Measurements from ENCODE around the gene ZNF518A.
"Not testable (repeated sequence)": the region's sequence is repeated elsewhere in the genome, so short reads cannot be mapped to it uniquely, and the experiment has no call there.

Gene ZNF518A

DNA sequence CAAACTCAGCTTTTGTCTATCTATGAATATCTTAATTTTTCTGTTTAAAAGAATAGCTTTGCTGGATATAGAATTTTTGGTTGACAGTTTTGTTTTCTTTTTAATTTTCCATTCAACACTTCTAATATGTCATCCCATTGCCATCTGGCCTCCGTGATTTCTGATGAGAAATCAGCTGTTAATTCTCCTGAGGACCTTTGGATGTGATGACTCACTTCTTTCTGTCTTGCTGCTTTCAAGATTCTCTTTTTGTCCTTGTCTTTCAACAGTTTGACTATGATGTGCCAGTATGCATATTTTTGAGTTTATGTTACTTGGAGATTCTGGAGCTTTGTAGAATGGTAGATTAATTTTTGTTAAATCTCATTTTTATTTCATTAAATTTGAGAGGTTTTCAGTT lies 38.4 kb downstream of the ZNF518A start:
- TF ChIP-seq, protein P1, sequence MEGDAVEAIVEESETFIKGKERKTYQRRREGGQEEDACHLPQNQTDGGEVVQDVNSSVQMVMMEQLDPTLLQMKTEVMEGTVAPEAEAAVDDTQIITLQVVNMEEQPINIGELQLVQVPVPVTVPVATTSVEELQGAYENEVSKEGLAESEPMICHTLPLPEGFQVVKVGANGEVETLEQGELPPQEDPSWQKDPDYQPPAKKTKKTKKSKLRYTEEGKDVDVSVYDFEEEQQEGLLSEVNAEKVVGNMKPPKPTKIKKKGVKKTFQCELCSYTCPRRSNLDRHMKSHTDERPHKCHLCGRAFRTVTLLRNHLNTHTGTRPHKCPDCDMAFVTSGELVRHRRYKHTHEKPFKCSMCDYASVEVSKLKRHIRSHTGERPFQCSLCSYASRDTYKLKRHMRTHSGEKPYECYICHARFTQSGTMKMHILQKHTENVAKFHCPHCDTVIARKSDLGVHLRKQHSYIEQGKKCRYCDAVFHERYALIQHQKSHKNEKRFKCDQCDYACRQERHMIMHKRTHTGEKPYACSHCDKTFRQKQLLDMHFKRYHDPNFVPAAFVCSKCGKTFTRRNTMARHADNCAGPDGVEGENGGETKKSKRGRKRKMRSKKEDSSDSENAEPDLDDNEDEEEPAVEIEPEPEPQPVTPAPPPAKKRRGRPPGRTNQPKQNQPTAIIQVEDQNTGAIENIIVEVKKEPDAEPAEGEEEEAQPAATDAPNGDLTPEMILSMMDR (IDR thresholded peaks at IDR 0.05; ENCODE audit: borderline replicate concordance, insufficient read depth, low read depth, low read length), result no peak
- H3K4me3 ChIP-seq (ENCODE audit: low read depth, low read length), result no peak overlapping the region

DNA sequence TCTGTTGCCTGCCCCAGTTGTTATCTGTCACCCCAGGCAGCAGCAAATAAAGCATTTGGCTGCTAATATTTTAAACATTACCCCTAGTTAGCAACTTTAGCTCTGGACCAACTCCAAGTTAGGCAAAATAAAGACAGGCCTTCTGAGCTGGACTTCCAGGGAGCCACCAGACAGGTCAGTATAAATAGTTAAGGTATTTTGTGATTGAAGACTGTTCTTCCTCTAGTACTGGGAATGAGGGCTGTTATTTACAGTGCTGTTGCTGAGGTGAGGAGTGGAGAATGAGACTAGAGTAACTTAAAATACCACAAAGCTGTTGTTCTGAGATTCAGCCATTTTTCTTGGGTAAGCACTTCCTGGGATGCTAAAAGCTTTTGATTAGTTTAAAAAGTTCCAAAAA lies 40.1 kb downstream of the ZNF518A start:
- H3K4me3 ChIP-seq (ENCODE audit: low read depth, low read length), result no peak overlapping the region
- TF ChIP-seq, protein P1 (IDR thresholded peaks at IDR 0.05; ENCODE audit: borderline replicate concordance, insufficient read depth, low read depth, low read length), result no peak

DNA sequence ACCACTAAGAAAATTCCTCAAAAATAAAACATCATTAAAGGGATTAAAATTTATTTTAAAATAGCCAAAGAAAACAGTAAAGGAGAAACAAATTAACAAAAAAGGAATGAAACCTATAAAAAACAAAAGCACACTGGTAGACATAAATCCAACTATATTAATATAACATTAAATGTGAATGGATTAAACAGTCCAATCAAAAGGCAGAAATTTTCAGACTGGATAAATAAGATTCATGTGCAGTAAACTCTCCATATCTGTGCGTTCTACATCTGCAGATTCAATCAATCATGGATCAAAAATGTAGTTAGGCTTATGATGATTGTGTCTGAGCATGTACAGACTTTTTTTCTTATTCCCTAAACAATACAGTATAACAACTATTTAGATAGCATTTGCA lies 42.6 kb downstream of the ZNF518A start:
- no peak overlapping the region for H3K4me3 ChIP-seq (ENCODE audit: low read depth, low read length)
- TF ChIP-seq, protein P1 (IDR thresholded peaks at IDR 0.05; ENCODE audit: borderline replicate concordance, insufficient read depth, low read depth, low read length), result no peak

DNA sequence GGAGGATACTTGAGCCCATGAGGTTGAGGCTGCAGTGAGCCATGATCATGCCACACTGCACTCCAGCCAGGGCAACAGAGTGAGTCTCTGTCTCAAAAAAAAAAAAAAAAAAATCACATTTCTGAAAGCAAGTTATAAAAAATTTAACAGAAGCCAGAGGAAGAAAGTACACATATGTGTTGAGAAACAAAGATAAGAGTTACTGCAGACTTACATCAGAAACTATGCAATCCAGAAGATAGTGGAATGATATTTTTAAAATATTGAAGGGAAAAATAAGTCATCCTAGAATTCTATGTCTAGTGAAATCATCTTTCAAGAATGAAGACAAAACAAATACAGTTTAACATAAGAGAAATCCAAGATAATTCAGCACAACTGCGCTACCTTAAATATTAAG lies 46.9 kb downstream of the ZNF518A start:
- no peak overlapping the region for H3K4me3 ChIP-seq (ENCODE audit: low read depth, low read length)
- TF ChIP-seq, protein P1 (IDR thresholded peaks at IDR 0.05; ENCODE audit: borderline replicate concordance, insufficient read depth, low read depth, low read length), result no peak

DNA sequence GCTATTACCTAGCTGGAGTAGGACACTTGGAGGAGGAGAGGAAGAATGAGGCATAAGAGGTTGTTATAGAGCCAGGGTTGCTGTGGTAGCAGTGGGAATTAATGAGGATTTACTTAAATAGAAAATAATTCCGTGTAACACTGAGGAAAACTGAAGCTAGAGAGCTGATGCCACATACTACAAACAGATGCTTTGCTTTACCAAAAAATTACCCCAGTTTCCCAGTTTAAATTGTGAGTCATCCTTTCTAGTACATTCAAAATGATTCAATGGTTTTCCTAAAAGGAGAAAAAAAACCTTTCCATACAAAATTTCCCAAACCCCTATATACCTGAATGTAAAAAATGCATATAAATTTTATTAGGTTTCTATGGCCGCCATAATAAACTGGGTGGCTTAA lies 58.3 kb downstream of the ZNF518A start:
- TF ChIP-seq, protein P1 (IDR thresholded peaks at IDR 0.05; ENCODE audit: borderline replicate concordance, insufficient read depth, low read depth, low read length), result no peak
- H3K4me3 ChIP-seq (ENCODE audit: low read depth, low read length), result no peak overlapping the region

DNA sequence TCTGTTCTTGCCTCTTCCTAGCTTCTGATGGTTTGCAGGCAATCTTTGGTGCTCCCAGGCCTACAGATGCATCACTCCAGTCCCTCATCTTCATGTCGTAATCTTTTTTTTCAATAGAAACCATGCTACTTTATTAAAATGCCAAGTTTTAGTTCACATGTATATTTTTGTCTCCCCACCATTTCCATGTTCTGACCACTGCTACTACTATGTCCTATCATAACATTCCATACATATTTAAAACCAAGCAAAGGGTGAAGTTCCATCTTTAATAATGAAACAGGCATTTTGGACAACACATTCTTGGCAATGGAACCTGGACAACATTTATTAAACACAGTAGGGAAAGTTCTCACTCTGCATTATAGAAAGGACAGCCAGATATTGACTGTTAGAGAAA lies 58.8 kb downstream of the ZNF518A start:
- TF ChIP-seq, protein P1 (IDR thresholded peaks at IDR 0.05; ENCODE audit: borderline replicate concordance, insufficient read depth, low read depth, low read length), result no peak
- H3K4me3 ChIP-seq (ENCODE audit: low read depth, low read length), result no peak overlapping the region

DNA sequence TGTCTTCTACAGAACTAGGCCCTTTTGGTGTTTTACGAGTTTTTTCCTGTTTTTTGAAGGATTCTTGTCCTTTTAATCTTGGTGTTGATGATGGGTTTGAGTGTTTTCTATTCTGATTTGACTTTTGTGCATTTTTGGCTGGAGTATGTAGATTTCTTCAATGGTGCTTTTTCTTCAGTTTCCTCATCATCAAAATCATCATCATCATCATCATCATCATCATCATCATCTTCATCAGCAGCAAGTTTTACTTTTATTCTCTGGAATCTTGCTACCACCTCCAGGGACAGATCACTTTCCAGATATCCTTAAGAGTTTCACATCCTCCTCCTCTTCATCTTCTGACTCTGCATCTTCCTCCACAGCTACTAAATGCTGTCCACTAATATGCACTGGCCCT lies 59.4 kb downstream of the ZNF518A start:
- not testable (repeated sequence) for H3K4me3 ChIP-seq (ENCODE audit: low read depth, low read length)

DNA sequence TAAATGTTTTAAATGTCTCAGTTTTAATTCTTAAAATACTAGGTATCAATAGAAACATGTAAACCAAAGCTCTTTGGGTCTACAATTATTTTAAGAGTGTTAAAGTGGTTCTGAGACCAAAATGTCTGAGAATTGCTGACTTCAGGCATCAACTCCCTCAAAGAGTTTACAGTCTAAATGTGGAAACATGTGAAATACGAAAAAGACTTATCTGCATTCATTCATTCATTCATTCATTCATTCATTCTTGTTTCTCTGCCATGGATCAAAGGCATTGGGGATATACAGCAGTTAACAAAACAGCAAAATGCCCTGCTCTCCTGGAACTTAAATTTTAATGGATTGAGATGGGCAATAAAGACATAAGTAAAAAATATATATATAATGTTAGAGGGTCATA lies 71.4 kb downstream of the ZNF518A start:
- H3K4me3 ChIP-seq (ENCODE audit: low read depth, low read length), result no peak overlapping the region
- TF ChIP-seq, protein P1 (IDR thresholded peaks at IDR 0.05; ENCODE audit: borderline replicate concordance, insufficient read depth, low read depth, low read length), result no peak
